ENCODE results near the gene LIAS.

Gene LIAS

DNA sequence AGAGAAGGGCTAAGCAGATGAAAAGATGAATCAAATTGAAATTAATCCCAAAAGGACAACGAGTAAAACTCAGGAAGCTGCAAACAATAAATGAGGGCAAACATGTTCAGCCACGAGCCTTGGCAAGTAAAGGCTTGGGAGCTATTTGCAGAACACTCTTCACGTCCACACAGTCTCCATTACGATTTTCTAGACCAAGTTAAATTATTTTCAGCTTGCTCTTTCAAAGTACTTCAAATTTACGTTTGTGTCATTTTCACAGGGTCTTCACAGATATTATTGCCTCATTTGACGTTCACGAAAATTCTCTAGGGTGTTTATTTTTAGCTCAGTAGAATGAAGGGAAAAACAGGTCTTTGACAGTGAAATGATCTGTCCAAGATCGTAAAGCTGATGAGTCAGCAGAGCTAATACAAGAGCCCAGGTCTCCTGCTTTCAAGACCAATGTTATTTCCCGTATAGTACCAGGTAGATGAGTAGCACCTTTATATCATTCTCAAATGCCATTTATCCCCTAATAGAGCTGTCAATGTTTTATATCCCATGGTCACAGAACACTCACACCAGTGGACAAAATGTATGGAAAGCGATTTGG is 31.2 kb upstream of the LIAS start:
- H3K4me3 ChIP-seq (ENCODE audit: control insufficient read depth, low read depth, low read length) = no peak overlapping the region
- TF ChIP-seq, protein P1, sequence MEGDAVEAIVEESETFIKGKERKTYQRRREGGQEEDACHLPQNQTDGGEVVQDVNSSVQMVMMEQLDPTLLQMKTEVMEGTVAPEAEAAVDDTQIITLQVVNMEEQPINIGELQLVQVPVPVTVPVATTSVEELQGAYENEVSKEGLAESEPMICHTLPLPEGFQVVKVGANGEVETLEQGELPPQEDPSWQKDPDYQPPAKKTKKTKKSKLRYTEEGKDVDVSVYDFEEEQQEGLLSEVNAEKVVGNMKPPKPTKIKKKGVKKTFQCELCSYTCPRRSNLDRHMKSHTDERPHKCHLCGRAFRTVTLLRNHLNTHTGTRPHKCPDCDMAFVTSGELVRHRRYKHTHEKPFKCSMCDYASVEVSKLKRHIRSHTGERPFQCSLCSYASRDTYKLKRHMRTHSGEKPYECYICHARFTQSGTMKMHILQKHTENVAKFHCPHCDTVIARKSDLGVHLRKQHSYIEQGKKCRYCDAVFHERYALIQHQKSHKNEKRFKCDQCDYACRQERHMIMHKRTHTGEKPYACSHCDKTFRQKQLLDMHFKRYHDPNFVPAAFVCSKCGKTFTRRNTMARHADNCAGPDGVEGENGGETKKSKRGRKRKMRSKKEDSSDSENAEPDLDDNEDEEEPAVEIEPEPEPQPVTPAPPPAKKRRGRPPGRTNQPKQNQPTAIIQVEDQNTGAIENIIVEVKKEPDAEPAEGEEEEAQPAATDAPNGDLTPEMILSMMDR (IDR thresholded peaks at IDR 0.05; ENCODE audit: control insufficient read depth, insufficient read depth, low read depth, low read length, missing control alignments) = no peak
- no peak for DNase-seq (ENCODE audit: low read depth)

DNA sequence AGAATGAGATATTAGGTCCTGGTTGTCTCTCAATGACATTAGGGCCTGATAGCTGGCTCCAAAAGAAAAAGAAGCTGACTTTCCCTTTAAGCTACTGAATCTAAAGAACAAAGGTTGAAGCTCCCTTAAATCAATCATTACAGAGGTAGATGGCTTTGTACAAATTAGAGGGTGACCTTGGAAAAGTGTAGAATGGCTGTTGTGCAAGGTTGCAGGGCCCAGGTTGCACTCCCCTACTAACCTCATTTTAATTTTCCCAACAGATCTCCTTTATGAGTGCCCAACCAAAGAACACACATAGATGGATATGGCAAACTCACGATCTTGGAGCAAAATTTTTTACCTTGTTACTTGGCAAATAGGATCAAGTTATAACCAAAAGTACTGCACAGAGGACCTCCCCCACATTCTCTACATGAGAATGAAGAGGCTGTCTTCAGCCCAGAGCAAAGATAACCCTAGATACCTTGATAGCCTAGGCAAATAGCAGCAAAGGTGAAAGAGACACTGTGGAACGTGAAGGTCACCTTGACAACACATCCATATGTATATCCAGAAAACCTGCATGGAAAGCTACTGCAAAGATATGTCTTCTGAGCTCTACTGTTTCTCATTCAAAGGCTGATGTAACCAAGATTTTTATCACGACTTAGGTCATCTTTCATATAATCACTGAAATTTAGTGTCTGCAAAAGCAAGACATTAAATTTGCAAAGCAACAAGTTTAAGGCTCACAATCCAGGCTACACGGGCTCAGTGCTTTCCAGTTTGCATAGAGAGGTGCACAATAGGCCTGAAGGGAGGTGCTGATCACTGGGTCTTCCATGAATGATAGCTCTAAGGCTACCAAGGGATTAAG is 29.2 kb upstream of the LIAS start:
- TF ChIP-seq, protein P1 (IDR thresholded peaks at IDR 0.05; ENCODE audit: control insufficient read depth, insufficient read depth, low read depth, low read length, missing control alignments) = no peak
- no peak for DNase-seq (ENCODE audit: low read depth)
- H3K4me3 ChIP-seq (ENCODE audit: control insufficient read depth, low read depth, low read length) = no peak overlapping the region

DNA sequence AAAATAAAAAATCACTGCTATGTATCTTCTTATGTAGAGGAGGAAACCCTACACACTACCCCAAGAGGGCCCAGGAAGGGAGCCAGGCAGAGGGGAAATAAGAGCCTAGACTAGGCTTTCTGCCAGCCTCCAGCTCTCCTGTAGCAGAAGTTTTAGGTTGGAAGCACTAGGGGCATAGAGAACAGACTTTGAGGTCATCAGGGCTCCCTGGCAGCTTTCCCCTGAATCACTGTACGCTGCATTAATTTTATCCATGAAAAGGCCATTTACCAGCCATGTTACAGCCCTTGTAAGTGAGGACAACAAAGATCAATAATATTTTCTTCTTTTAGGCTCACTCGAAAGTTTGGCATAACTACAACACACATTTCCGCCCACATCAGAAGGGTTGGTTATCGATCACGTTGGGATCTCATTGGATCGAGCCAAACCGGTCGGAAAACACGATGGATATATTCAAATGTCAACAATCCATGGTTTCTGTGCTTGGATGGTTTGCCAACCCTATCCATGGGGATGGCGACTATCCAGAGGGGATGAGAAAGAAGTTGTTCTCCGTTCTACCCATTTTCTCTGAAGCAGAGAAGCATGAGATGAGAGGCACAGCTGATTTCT is 24.9 kb upstream of the LIAS start:
- no peak overlapping the region for H3K4me3 ChIP-seq (ENCODE audit: control insufficient read depth, low read depth, low read length)
- TF ChIP-seq, protein P1 (IDR thresholded peaks at IDR 0.05; ENCODE audit: control insufficient read depth, insufficient read depth, low read depth, low read length, missing control alignments) = no peak
- DNase-seq (ENCODE audit: low read depth) = no peak

DNA sequence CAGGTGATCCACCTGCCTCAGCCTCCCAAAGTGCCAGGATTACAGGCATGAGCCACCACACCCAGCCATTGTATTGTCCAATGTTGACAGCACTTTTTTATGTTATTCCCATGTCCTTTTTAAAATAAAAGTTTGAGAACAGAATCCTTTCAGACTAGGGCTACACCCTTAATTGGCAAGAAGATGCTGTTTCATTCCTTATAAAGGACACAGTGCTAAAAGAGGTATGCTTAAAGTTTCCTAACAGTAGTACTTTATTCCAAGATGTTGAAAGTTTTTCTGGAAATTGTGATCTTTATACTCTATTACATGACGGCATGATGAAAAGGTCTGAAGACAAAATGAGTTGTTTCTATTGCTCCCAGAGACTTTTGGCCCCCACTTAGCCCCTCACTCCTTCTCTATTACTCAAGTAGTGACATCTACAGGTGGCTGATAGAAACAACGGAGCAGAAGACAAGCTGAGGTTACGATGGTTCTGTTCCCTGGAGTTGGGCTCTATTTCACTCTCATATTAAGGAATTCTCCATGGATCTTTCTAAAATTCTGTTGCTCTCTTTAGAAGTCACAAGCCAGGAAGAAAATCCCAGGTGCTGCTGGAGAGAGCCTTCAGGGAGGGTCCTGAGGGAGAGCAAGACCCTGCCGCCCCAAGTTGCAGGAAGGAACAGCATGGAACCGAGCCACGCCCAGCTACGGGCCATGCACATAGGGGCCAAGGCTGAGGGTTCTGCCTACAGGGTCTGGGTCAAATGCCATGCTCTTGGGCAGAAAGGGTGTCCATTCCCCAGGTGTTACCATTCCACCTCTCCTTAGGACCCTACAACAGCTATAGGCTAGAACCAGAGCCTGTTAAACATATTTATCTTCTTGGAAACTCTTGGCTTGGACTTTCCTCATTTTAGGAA is 22.9 kb upstream of the LIAS start:
- TF ChIP-seq, protein P1 (IDR thresholded peaks at IDR 0.05; ENCODE audit: control insufficient read depth, insufficient read depth, low read depth, low read length, missing control alignments) = peak; percentile 10
- no peak overlapping the region for H3K4me3 ChIP-seq (ENCODE audit: control insufficient read depth, low read depth, low read length)
- no peak for DNase-seq (ENCODE audit: low read depth)

DNA sequence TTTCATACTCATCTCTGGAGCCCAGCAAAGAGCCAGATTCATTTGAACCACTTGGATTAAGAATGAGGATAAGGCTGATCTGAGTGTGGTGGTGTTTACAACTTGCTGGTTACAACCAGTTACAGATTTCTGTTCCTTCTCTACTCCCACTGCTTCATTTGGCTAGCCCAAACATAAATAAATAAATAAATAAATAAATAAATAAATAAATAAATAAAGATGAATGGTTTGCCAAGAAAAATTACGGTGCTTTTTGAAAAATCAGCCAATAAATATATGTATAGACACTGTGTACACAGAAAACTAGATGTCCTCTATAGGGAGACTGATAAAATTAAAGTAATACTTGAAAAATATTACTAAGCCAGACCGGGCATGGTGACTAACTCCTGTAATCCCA is 17.3 kb upstream of the LIAS start:
- no peak for DNase-seq (ENCODE audit: low read depth)
- no peak overlapping the region for H3K4me3 ChIP-seq (ENCODE audit: control insufficient read depth, low read depth, low read length)
- TF ChIP-seq, protein P1 (IDR thresholded peaks at IDR 0.05; ENCODE audit: control insufficient read depth, insufficient read depth, low read depth, low read length, missing control alignments) = no peak

DNA sequence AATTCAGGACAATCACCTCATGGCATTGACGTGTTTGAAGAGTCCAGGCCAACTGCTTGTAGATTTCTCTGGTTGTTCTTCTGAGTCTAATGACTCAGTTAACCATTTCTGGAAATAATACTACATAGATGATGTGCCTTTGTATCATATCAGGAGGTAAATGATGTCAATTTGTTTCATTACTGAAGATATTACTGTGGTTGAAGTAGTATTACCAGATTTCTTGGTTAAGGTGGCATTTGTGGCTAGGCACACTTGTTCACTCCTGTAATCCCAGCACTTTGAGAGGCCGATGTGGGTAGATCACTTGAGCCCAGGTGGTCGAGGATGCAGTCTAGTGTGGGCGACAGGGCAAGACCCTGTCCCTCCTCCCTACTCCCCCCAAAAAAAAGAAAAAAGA is 15.9 kb upstream of the LIAS start:
- no peak for DNase-seq (ENCODE audit: low read depth)
- TF ChIP-seq, protein P1 (IDR thresholded peaks at IDR 0.05; ENCODE audit: control insufficient read depth, insufficient read depth, low read depth, low read length, missing control alignments) = no peak
- no peak overlapping the region for H3K4me3 ChIP-seq (ENCODE audit: control insufficient read depth, low read depth, low read length)

Measured in AG09309 (cell line).